GM04503 (cell line): ENCODE measurements around the gene NOG.

Experiments
- DNase-seq: peaks from one replicate; pipeline ENCODE4 v3.0.0-alpha.2; 2012; ENCODE audit warnings: low read depth

Gene NOG

DNA sequence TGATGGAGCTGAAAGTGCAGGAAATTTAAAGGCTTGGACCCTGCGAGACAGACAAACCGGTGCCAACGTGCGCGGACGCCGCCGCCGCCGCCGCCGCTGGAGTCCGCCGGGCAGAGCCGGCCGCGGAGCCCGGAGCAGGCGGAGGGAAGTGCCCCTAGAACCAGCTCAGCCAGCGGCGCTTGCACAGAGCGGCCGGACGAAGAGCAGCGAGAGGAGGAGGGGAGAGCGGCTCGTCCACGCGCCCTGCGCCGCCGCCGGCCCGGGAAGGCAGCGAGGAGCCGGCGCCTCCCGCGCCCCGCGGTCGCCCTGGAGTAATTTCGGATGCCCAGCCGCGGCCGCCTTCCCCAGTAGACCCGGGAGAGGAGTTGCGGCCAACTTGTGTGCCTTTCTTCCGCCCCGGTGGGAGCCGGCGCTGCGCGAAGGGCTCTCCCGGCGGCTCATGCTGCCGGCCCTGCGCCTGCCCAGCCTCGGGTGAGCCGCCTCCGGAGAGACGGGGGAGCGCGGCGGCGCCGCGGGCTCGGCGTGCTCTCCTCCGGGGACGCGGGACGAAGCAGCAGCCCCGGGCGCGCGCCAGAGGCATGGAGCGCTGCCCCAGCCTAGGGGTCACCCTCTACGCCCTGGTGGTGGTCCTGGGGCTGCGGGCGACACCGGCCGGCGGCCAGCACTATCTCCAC lies at the start of gene NOG:
Gene NOG, plus strand, starts transcription at position 54 of the 674 bp plus-strand sequence. Its CDS starts 525 bp downstream, at position 579.
- no peak for DNase-seq

DNA sequence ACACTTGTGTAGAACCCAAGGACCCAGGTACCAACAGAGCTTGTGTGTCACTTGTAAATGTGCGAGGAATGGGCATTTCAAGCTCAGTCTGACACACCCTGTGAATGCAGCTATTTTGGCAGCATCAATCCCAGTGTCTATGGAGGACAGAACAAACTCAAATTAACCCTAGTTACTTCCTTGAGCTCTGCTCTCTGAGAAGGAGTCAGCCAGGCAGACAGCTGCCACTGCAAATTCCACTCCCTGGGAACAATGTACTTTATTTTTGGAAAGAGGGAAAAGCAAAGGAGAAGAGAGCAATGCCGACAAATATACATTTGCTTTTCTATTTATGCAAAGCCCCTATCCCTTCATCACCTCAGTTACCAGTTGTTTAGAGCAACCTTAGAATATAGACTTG lies 48.4 kb upstream of the NOG start:
- DNase-seq, result no peak

DNA sequence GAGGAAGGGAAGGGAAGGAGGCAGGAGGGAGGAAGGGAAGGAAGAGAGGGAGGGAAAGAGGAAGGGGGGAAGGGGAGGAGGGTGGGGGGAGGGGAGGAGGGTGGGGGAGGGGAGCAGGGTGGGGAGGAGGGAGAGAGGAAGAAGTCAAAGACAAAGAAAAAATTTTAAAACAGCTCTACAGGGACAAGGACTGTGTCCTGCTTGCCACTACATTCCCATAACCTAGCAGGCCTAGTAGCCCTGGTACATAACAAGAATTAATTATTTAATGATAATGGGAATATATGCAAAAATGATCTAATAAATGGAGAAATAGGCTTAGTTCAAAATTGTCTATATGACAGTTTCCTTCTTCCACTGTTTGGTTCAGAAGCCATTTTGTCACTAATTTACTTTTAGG lies 47.6 kb upstream of the NOG start:
- DNase-seq, result no peak

DNA sequence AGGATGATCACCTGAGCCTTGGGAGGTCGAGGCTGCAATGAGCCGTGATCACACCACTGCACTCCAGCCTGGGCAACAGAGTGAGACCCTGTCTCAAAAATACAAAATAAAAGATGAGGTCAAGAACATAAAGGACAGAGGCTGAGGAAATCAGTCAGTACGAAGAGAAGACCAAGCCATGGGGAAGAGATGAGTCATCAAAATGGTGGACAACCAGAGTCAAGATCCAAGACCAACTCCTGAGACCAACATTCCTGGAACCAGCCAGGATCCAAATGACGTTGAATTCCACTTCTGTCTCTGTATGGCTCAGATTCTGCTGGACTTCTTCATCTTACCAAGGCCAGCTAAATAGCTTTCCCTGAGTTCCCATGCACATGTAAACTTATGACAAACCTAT lies 44.8 kb upstream of the NOG start:
- no peak for DNase-seq

DNA sequence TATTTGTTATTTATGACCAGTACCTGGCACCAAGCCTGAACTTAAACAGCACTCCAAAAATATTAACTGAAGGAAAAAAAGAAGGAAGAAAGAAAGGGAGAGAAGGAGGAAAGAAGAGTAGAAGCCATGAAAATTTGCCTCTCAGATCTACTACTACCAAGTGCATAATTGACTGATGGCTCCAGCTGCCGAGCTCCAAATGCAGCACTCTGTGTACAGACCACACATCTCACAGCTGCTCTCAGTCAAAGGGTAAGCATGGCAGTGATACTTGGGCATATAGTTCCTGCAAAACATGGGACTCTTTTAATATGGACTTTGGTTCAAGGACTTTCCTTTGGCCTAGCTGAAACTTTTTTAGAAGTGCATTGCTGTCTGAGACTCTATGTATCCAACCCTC lies 44.0 kb upstream of the NOG start:
- no peak for DNase-seq

DNA sequence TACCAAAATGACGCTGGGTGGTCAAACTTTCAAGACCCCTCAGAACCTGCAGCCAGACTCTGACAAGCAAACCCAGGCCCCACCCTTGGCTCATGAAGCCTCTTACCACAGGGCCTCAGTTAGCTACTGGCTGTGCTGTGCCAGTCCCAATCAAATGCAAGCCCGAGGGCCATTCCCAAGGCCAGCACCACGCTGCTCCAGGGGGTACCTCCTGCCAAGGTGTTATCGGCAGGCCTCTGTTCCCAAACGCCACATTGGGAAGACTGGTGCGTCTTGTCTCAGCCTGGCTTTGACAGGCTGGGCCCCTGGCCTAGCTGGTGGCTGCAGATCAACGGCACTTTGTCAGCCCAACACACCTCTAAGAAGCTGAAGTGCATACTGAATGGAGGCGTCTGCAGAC lies 35.8 kb upstream of the NOG start:
- DNase-seq, result no peak

DNA sequence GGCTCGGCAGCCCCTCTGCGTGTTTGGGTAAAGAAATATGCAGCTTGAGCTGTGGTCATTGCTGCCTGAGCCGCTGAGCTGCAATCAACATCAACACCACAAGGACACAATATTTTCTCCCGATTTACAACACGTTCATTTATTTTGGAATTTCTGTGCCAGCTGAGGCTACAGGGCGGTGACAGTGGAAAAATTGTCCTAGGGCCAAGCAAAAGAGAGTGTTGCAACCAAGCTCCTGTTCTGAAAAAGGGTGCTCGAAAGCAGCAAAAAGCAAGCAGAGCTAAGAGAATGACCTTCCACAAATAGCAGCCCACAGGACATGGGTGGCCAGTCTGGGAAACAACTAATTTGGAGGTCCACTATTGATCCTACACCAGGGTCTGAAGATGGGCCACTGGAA lies 35.4 kb upstream of the NOG start:
- DNase-seq, result no peak

DNA sequence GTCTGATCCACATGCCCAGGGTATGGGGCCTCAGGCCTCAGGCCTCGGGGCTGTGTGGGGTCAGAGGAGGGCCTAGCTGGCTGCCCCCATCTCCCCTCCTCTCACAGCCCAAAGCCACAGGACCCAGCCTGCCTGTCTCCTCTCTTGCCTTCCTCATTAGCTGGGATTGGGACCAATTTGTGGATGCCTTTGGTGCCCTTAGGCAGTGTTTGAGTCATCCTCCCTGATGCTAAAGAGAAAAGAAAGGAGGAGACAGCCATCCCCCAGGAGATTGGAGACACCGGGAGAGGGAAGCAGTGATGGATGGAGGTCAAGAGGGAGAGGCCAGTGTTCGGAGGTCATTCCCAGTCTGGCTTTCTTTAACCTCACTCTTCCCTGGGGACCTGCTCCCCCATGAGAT lies 23.3 kb upstream of the NOG start:
- DNase-seq, result no peak

DNA sequence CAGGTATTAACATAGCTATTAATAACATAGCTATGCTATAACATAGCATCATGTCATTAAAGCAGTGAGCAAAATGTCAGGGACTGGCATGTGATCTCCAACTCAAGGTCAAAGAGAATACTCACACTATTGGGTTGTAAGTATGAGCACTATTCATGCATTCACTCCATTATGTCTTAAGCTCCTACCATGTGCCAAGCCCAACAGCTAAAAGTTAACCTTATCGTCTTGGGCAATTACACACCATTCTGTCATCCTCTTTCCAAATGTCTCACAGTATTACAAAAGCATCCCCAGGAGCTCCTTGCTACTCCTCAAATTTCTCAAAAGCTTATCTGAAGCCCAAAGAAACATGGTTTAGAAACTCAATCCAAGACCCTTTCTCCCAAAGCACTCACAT lies 22.0 kb upstream of the NOG start:
- DNase-seq, result no peak

DNA sequence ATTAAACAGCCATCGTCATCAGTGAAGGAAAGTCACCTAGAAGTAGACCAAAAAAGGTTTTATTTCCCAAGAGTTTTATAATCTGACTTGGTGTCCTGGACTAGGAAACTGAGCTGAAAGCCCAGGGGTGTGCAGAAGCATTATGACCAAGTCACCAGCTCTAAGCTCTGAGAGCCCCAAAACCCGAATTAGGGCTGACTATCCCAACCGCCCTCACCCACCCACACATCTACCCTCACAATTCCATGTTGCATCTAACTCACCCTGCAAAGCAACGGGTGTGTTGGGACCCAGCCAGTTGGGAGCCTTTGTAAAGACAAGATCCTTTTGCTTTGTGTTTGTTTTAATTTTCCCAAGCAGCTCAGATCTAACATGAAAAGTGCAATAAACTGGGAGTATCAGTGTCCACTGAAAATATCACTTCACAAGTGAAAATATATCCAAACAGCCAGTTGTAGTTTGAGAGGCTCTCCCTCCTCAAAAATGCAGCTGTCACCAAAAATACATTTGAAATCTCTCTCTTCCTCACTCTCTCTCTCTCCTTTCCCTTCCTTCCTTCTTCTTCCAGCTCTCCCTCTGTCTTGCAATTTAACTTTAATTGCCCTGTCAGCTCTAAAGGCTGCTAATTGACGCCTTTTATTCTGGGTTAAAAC lies 16.2 kb upstream of the NOG start:
- no peak for DNase-seq

DNA sequence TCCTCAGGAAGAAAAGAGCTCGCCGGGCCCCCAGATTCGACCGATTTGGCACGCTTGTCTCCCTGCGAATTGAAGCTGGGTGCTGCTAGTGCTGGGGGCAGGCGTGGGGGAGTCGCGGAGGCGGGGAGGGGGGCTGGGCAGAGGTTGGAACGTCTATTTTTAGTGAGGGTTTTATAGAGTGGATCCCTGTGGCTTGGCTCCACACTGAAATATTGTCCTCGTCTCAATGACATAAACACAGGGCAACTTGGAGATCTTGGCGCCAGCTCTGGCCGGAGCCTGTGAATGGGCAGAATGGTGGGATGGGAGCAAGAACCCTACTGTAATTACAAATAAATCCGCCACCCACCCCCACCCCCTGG lies 15.7 kb upstream of the NOG start:
- no peak for DNase-seq

DNA sequence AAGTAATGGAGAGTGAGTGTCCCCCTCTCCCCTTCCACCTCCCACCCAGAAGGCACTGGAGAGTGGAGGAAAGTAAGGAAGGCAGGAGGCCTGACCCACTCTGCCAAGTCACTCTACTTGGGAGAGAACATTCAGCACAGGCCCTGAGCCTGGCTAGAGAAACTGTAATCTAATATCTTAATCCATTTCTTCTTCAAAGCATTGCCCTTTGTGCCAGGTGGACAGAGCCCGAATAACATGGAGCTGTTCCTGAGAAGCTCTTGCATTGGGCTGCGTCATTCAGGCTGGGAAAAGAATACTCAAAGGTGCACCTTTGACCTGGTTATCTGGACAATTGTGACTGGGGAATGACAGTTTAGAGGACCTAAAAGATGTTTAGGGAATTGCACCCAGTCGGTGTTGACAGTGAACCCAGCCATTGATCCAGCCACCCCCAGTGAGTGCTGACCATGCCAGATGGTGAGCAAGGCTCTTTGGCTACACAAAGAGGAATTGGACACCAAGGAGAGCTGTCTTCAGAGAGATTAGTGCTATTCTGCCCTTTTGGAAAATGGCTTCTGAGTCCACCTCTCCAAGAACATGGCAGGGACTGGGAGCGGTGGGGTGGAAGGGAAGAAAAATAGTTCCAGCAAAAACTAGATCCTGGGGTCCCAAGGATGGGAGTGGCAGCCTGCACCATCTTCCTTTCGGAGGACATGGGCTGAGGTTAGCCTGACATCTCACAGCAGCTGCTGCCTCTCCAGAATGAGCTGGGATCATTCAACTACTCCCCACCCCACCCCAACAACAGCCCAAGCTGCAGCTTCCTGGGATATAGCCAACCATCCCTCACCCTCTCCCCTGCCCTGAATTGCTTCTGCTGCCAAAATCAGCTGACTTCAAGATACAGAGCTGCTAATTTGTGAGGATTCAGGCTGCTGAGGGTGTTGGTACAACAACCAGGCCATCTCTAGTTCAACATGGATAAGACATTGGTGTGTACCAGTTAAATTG lies 11.6 kb upstream of the NOG start:
- no peak for DNase-seq

DNA sequence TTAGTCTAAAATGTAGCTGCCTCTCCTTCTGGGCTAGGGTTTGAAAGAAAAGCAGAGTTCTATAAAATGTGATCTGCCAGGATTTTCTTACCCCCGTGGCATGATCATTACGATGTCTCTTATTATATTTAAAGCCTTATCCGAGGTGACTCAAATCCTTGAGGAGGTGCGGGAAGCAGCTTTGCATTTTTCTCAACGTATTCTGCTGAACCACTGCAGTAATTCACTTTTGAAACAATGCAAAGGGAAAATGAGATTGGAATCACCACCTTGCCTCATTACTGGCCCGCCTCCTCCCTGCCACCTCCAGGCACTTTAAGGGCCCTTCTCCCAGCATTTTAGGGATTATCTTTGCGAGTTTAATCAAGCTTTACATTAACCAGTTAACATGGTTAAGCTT lies 9.7 kb upstream of the NOG start:
- no peak for DNase-seq

DNA sequence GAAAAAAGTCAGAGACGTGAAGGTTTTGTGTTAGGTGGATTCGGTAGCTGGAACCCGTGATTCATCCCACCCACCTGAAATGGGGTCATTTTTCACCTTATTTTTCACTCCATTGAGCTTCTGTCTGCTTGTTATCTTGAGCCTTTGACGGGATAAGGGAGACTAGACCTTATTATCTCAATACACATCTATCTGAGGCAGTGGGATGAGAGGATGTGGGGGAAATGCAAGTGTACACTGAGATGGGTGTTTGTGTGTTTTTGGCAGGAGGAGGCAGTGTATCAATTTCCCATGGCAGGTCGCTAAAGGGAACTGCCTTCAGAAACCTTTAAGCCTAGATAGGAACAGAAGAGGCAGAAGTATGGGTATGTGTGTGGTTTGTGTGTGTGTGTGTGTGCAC lies 6.2 kb upstream of the NOG start:
- no peak for DNase-seq

DNA sequence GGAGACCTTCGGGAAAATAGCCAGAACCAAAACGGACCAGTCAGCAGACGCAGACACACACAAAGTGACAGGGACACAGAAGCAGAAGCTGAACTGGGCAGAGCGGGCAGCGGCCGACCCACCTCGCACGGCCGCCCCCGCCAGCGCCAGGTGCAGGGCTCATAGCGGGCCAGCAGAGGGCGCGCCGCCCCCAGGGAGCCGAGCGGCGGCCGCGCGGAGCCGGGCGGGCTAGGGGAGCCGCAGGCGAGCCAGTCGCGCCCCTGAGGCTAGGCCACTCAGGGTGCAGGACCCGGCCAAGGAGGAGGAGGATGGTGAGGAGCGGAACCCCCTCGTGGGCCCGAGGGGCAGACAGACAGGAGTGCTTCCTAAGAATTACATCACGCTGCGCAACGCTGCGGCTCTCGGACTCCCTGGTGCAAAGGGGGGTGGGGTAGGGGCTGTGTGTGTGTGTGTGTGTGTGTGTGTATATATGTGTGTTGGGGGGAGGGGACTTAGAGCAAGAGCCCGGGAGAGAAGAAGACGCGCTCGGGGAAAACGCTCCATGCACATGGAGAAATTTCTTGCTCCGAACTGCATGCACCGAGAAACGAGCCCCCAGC lies 913 bp upstream of the NOG start:
- no peak for DNase-seq

DNA sequence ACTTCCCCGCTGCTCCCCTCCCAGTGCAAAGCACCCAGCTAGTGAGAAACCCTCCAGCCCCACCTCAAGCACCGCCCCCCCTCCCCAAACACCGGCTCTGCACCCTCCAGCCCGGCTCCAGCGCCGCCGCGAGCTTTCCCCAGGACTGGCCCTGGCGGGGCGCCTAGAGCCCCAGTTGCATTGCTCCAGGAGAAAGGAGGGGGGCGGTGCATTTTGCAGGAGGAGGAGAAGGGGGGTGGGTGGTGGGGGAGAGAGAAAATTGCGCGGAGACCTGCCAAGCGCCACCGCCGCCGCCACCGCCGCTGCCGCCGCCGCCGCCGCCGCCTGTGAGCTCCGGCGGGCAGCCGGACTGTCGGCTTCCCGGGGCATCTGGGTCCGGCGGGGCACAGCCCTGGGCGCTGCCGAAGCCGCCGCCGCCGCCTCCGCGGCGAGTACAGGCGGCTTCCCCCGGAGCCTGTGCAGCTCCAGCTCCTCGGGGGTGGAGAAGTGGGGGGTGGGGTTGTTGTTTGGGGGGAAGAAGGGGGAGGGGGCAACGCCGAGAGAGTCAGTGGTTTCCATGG lies 333 bp upstream of the NOG start:
- DNase-seq, result no peak

DNA sequence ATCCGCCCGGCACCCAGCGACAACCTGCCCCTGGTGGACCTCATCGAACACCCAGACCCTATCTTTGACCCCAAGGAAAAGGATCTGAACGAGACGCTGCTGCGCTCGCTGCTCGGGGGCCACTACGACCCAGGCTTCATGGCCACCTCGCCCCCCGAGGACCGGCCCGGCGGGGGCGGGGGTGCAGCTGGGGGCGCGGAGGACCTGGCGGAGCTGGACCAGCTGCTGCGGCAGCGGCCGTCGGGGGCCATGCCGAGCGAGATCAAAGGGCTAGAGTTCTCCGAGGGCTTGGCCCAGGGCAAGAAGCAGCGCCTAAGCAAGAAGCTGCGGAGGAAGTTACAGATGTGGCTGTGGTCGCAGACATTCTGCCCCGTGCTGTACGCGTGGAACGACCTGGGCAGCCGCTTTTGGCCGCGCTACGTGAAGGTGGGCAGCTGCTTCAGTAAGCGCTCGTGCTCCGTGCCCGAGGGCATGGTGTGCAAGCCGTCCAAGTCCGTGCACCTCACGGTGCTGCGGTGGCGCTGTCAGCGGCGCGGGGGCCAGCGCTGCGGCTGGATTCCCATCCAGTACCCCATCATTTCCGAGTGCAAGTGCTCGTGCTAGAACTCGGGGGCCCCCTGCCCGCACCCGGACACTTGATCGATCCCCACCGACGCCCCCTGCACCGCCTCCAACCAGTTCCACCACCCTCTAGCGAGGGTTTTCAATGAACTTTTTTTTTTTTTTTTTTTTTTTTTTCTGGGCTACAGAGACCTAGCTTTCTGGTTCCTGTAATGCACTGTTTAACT lies 1.0 kb downstream of the NOG start:
- no peak for DNase-seq

DNA sequence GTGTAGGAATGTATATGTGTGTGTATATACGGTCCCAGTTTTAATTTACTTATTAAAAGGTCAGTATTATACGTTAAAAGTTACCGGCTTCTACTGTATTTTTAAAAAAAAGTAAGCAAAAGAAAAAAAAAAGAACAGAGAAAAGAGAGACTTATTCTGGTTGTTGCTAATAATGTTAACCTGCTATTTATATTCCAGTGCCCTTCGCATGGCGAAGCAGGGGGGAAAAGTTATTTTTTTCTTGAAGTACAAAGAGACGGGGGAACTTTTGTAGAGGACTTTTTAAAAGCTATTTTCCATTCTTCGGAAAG lies 1.6 kb downstream of the NOG start:
- no peak for DNase-seq

DNA sequence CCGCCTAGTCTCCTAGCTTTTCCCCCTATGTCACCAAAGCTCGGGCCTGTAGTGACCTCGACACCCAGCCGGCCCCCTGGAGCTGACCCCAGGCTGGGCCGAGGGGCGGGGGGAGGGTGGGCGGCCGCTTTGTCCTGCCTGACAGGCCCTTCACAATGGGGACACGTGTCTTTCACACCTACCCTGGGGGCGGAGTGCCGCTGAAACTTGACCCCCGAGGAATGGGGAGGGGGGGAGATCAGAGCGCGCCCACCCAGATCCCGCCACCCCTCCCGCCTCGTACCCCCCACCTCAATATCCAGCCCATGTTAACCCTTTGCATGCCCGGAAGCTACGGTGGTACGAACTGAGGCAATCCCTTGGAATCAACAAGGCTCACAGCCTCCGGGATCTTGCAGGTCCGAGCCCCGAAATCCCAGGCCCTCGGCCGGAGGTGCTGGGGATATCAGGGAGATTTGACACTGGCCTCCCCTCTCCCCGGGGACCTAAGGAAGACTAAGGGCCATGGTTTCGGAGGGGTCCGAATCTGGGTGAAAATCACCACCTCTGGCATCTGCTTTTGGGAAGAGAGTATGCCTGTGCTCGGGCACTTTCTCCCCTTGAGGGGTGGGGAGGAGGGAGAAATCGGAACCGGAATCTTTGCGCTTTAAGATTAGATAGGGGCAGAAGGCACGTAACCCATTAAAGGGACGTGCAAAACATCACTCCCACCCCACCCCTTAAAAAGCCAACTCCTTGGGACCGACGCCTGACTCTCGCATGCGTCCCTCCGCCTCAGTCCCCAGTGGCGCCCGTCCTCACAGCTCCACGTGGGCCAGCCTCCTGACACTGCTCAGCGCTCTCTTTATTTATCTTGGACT lies 2.6 kb downstream of the NOG start:
- DNase-seq, result no peak

DNA sequence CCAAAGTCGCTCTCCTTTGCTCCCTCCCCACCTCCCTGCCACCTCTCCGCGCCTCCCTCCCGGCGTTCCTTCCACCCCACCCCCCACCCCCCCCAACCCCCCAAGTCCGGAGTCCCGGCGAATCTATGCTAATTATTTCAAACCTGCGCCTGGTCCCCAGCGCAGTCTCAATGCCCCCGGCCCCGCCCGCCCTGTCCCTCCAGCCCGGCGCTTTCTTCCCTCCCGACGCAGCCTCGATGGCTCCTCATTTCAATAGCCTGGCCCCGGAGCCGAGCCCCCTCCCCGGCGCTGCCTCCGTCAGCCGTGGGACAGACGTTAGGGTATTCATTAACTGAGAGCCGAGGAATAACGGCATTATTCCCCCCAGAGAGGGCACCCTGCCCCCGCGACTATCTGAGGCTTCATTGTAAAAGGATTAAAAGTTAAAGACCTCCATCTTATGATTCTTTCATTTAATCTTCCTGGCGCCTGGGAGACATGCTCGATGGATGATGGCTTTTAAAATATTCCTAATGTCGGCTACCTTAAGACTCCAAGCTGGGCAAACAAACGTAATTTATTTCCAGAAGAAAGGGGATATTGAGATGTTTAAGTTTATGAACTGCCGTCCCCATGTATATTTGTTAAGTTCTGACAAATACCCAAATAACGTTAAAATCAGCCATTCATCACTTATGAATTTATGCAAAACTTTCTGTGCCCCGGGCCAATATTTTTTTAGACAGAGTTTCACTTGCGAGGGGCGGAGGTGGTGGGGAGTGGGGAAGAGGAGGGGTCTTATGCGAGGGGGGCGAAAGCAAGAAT lies 3.4 kb downstream of the NOG start:
- no peak for DNase-seq
